ENCODE measurements around the gene CRELD1.
"Not testable (repeated sequence)": the region's sequence is repeated elsewhere in the genome, so short reads cannot be mapped to it uniquely, and the experiment has no call there.

Gene CRELD1

DNA sequence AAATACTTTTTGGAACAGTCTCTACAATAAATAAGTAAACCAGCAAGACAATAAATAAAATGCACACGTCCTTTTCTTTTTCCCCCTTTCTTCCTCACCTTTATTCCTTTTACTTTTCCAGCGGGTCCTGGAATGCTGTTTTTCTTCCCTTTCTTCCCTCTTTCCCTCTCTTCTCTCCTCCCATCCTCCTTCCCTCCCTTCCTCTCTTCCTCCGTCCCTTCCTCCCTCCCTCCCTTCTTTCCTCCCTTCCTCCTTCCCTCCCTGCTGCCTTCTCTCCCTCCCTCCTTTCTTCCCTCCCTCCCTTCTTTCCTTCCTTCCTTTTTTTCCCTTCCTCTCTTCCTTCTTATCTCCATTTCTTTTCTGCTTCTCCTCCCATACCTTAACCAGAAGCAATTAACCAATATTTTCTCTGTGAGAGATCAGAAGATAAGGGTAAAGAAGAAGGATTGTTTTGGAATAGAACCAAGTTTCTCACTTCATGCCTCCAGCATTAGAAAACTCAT is 34.3 kb upstream of the CRELD1 start:
- TF ChIP-seq, protein P1, sequence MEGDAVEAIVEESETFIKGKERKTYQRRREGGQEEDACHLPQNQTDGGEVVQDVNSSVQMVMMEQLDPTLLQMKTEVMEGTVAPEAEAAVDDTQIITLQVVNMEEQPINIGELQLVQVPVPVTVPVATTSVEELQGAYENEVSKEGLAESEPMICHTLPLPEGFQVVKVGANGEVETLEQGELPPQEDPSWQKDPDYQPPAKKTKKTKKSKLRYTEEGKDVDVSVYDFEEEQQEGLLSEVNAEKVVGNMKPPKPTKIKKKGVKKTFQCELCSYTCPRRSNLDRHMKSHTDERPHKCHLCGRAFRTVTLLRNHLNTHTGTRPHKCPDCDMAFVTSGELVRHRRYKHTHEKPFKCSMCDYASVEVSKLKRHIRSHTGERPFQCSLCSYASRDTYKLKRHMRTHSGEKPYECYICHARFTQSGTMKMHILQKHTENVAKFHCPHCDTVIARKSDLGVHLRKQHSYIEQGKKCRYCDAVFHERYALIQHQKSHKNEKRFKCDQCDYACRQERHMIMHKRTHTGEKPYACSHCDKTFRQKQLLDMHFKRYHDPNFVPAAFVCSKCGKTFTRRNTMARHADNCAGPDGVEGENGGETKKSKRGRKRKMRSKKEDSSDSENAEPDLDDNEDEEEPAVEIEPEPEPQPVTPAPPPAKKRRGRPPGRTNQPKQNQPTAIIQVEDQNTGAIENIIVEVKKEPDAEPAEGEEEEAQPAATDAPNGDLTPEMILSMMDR (IDR thresholded peaks at IDR 0.05; ENCODE audit: control insufficient read depth, insufficient read depth, low read depth, low read length, missing control alignments): no peak
- DNase-seq (ENCODE audit: low read depth): no peak
- no peak overlapping the region for H3K4me3 ChIP-seq (ENCODE audit: control insufficient read depth, low read depth, low read length)

DNA sequence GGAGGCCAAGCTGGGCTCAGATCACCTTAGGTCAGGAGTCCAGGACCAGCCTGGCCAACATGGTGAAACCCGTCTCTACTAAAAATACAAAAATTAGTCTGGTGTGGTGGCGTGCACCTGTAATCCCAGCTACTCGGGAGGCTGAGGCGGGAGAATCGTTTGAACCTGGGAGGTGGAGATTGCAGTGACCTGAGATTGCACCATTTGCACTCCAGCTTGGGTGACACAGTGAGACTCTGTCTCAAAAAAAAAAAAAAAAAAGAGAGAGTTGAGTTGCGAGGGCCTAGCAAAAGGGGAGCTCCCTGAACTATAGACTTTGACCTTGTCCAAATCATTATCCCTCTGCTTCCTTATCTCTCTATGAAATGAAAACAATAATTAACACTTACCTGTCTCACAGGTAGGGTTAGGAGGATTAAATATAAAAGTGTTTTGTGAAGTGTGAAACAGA is 32.6 kb upstream of the CRELD1 start:
- DNase-seq (ENCODE audit: low read depth); H3K4me3 ChIP-seq (ENCODE audit: control insufficient read depth, low read depth, low read length): not testable (repeated sequence)

GRCh38 chr3:9901967-9902366 is 31.7 kb upstream of the CRELD1 start:
- TF ChIP-seq, protein P1 (IDR thresholded peaks at IDR 0.05; ENCODE audit: control insufficient read depth, insufficient read depth, low read depth, low read length, missing control alignments): no peak
- no peak for DNase-seq (ENCODE audit: low read depth)
- no peak overlapping the region for H3K4me3 ChIP-seq (ENCODE audit: control insufficient read depth, low read depth, low read length)

DNA sequence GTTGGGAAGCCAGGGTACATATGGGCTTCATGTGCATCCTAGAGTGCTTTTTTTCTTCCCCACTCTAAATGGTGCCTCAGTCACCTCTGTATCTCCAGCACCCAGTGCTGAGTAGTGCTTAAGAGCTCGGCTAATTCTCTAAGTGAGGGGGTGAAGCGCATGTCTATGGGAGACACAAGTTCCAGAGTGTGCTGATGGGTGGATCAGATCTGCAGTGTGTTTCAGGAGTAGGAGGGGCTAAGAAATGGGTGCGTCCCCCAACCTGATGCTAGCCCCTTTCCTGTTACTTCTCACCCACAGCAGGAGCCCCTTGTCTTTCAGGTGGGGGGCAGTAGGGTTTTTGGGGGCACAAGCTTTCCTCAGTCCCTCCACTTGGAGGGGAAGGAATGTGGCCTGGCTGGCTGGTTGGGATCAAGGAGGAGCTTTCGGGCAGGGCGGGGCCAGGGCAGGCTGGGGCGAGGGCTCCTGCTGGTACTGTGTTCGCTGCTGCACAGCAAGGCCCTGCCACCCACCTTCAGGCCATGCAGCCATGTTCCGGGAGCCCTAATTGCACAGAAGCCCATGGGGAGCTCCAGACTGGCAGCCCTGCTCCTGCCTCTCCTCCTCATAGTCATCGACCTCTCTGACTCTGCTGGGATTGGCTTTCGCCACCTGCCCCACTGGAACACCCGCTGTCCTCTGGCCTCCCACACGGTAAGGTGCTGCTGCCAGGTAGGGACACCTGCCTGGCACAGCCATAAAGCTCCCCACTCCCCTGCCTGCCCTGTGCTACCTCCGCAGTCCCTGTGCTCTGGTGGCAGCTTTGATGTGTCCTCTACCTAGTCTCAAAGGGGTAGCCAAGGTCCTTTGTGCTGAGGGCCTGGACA is 31.0 kb upstream of the CRELD1 start, which contains the start of gene IL17RE:
Gene IL17RE (plus strand): TSS at position 477 of the 866 bp plus-strand sequence. CDS start 85 bp downstream, at position 562.
- DNase-seq (ENCODE audit: low read depth): no peak
- TF ChIP-seq, protein P1 (IDR thresholded peaks at IDR 0.05; ENCODE audit: control insufficient read depth, insufficient read depth, low read depth, low read length, missing control alignments): no peak
- no peak within 1 kb of the TSS for H3K4me3 ChIP-seq (ENCODE audit: control insufficient read depth, low read depth, low read length)

DNA sequence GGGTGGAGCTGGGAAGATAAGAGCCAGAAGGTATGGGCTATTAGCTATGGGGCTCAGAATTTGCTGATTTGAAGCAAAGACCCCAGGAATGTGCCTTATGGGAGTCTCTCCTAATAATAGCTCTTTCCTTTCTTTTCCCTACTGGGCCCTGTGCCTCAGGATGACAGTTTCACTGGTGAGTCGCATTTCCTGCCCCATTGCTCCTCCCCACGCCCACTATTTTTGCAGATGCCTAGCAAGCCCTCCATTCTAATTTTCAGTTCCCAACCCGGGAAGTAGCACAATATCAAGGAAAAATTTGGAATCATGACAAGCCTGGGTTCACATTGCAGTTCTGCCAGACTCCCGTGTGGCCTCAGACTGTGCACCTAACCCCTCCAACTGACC is 30.4 kb upstream of the CRELD1 start:
- DNase-seq (ENCODE audit: low read depth): no peak
- TF ChIP-seq, protein P1 (IDR thresholded peaks at IDR 0.05; ENCODE audit: control insufficient read depth, insufficient read depth, low read depth, low read length, missing control alignments): no peak
- no peak overlapping the region for H3K4me3 ChIP-seq (ENCODE audit: control insufficient read depth, low read depth, low read length)

- TF ChIP-seq, protein P1 (IDR thresholded peaks at IDR 0.05; ENCODE audit: control insufficient read depth, insufficient read depth, low read depth, low read length, missing control alignments): no peak
- H3K4me3 ChIP-seq (ENCODE audit: control insufficient read depth, low read depth, low read length): no peak overlapping the region
- no peak for DNase-seq (ENCODE audit: low read depth)
These were observed 29.7 kb upstream of the CRELD1 start for GRCh38 chr3:9903904-9904303.

DNA sequence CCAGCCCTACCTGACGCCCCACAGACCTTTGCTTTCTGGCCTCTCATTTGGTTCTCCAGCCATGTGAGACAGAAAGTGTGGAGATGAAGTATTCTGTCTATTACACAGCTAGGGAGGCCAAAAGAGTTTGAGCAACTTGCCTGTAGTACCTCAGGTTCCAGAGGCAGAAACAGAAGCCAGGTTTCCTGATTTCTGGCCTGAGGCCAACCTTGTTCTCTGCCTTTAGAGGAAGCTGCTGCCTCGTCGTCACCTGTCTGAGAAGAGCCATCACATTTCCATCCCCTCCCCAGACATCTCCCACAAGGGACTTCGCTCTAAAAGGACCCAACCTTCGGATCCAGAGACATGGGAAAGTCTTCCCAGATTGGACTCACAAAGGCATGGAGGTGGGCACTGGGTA is 27.2 kb upstream of the CRELD1 start:
- no peak overlapping the region for H3K4me3 ChIP-seq (ENCODE audit: control insufficient read depth, low read depth, low read length)
- DNase-seq (ENCODE audit: low read depth): no peak
- TF ChIP-seq, protein P1 (IDR thresholded peaks at IDR 0.05; ENCODE audit: control insufficient read depth, insufficient read depth, low read depth, low read length, missing control alignments): no peak
